ENCODE data around the gene HDAC7.

GRCh38 chr12:47835831-47836155 is 16.1 kb upstream of the HDAC7 start:
- TF ChIP-seq CTCF (conservative IDR thresholded peaks at IDR 0.05; ENCODE audit: low read depth, low read length) (no peak), EZH2phosphoT487 (IDR thresholded peaks at IDR 0.05; ENCODE audit: borderline replicate concordance, low read length) (no peak), EZH2 (IDR thresholded peaks at IDR 0.05; ENCODE audit: low read length, unreplicated experiment) (no peak)

Data from PC-3 (cell line).